Breast epithelium (tissue), 3 donors: ENCODE data around the gene RREB1.

Experiments
- POLR2A ChIP-seq: fragments of 450-650 bp; IDR thresholded peaks from one replicate; pipeline ENCODE4 v1.6.1; 2016; ENCODE audit warnings: antibody characterized with exemption, mild to moderate bottlenecking, moderate library complexity
- POLR2AphosphoS5 ChIP-seq, 3 donors: sonication (generic); formaldehyde crosslinking; IDR thresholded peaks; one replicate each; pipeline ENCODE4 v1.6.1; 2017; ENCODE audit warnings: antibody characterized with exemption in 3 of 3
- TF ChIP-seq, protein P1 (sequence below), 3 donors: fragments of 450-650 bp; IDR thresholded peaks; one replicate each; pipeline ENCODE4 v1.5.1; 2016 to 2017; ENCODE audit warnings: antibody characterized with exemption in 3 of 3, mild to moderate bottlenecking in 3 of 3, moderate library complexity in 3 of 3

DNA sequence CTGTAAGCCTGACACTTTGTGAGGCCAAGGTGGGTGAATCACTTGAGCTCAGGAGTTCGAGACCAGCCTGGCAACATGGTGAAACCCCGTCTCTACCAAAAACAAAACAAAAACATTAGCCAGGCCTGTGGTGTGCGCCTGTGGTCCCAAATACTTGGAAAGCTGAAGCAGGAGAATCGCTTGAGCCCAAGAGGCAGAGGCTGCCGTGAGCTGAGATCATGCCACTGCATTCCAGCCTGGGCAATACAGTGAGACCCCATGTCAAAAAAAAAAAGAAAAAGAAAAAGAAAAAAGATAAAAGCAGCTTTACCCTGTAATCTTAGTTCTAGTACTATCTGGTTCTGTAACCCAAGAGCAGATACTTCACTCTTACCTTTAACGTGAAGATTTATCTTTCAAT, 177.7 kb downstream of the RREB1 start:
- no peak for TF ChIP-seq POLR2AphosphoS5 (IDR thresholded peaks at IDR 0.05)
- TF ChIP-seq POLR2A: no peak
- TF ChIP-seq, protein P1, sequence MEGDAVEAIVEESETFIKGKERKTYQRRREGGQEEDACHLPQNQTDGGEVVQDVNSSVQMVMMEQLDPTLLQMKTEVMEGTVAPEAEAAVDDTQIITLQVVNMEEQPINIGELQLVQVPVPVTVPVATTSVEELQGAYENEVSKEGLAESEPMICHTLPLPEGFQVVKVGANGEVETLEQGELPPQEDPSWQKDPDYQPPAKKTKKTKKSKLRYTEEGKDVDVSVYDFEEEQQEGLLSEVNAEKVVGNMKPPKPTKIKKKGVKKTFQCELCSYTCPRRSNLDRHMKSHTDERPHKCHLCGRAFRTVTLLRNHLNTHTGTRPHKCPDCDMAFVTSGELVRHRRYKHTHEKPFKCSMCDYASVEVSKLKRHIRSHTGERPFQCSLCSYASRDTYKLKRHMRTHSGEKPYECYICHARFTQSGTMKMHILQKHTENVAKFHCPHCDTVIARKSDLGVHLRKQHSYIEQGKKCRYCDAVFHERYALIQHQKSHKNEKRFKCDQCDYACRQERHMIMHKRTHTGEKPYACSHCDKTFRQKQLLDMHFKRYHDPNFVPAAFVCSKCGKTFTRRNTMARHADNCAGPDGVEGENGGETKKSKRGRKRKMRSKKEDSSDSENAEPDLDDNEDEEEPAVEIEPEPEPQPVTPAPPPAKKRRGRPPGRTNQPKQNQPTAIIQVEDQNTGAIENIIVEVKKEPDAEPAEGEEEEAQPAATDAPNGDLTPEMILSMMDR (IDR thresholded peaks at IDR 0.05): no peak
